Measurements from ENCODE around the gene SETD3.

GRCh38 chr14:99360774-99361595 is 119.7 kb downstream of the SETD3 start:
- TF ChIP-seq CTCF (conservative IDR thresholded peaks at IDR 0.05; ENCODE audit: low read depth in 2 of 2) (no peak), EZH2phosphoT487 (IDR thresholded peaks at IDR 0.05; ENCODE audit: unreplicated experiment) (no peak), POLR2AphosphoS5 (IDR thresholded peaks at IDR 0.05; ENCODE audit: low read depth) (no peak), ZNF331 (CRISPR knock-in tag; IDR thresholded peaks at IDR 0.05; ENCODE audit: low read depth) (no peak), EZH2 (IDR thresholded peaks at IDR 0.05; ENCODE audit: low read depth, unreplicated experiment) (no peak), ZNF462 (CRISPR knock-in tag; IDR thresholded peaks at IDR 0.05) (no peak)
